Keratinocyte (primary cell): ENCODE data around the gene ZNF500. TPM values are rescaled to one million over a fixed set of nuclear protein-coding genes. Genes with fewer than 3 reads are reported as not detected.

Source experiments
- DNase-seq: peaks from one replicate; pipeline ENCODE4 v3.0.0-alpha.2; 2011; ENCODE audit warnings: low read depth, missing footprints, low spot score
- FAIRE-seq: peaks from 2 replicates; lab custom pipeline; 2011; peaks lifted over from hg19 to GRCh38; lab: Jason Lieb, UNC
- H2AFZ ChIP-seq: 2 replicates; pipeline ENCODE4 v1.6.0; 2012; ENCODE audit warnings: low read length, control low read depth, inconsistent platforms; ENCODE audit not compliant: control insufficient read depth
- H3K27ac ChIP-seq: 2 replicates; pipeline ENCODE4 v1.5.1; 2011; ENCODE audit warnings: low read length; ENCODE audit not compliant: control insufficient read depth, insufficient read depth
- H3K27me3 ChIP-seq: 3 replicates; pipeline ENCODE4 v1.6.0; 2011; ENCODE audit warnings: low read length; ENCODE audit not compliant: control insufficient read depth, insufficient read depth; ENCODE audit errors: extremely low read depth
- H3K36me3 ChIP-seq, 2 experiments: 2 replicates in 1 of 2; 3 replicates in 1 of 2; pipeline ENCODE4 v1.5.1; 2011; ENCODE audit warnings: low read length in 2 of 2, mild to moderate bottlenecking in 1 of 2; ENCODE audit not compliant: control insufficient read depth in 2 of 2, insufficient read depth in 2 of 2; ENCODE audit errors: extremely low read depth in 1 of 2
- H3K4me1 ChIP-seq: 3 replicates; pipeline ENCODE4 v1.5.1; 2011; ENCODE audit warnings: low read length; ENCODE audit not compliant: control insufficient read depth, insufficient read depth; ENCODE audit errors: extremely low read depth
- H3K4me2 ChIP-seq: 3 replicates; pipeline ENCODE4 v1.6.0; 2011; ENCODE audit warnings: low read depth, low read length; ENCODE audit not compliant: control insufficient read depth, insufficient read depth; ENCODE audit errors: extremely low read depth
- H3K4me3 ChIP-seq, 3 experiments: fragments of 200-600 bp in 1 of 3; sonication (generic) in 1 of 3; 2 replicates in 2 of 3; 3 replicates in 1 of 3; pipeline ENCODE4 v1.5.1; 2011 to 2016; ENCODE audit warnings: low read length in 3 of 3, mild to moderate bottlenecking in 3 of 3, control low read depth in 2 of 3, inconsistent platforms in 1 of 3, low read depth in 1 of 3, mixed read lengths in 1 of 3, mixed run types in 1 of 3, moderate library complexity in 1 of 3; ENCODE audit not compliant: control insufficient read depth in 2 of 3, insufficient read depth in 2 of 3; ENCODE audit errors: extremely low read depth in 1 of 3
- H3K79me2 ChIP-seq: 2 replicates; pipeline ENCODE4 v1.6.0; 2012; ENCODE audit warnings: low read length; ENCODE audit not compliant: control insufficient read depth, insufficient read depth
- H3K9ac ChIP-seq: 3 replicates; pipeline ENCODE4 v1.6.0; 2011; ENCODE audit warnings: low read length; ENCODE audit not compliant: control insufficient read depth, insufficient read depth; ENCODE audit errors: extremely low read depth
- H3K9me1 ChIP-seq: 3 replicates; pipeline ENCODE4 v1.6.0; 2011; ENCODE audit warnings: low read length; ENCODE audit not compliant: control insufficient read depth, insufficient read depth; ENCODE audit errors: extremely low read depth
- H3K9me3 ChIP-seq: 2 replicates; pipeline ENCODE4 v1.5.1; 2012; ENCODE audit warnings: low read depth, low read length; ENCODE audit not compliant: control insufficient read depth
- H4K20me1 ChIP-seq: 3 replicates; pipeline ENCODE4 v1.6.0; 2011; ENCODE audit warnings: low read length; ENCODE audit not compliant: control insufficient read depth, insufficient read depth; ENCODE audit errors: extremely low read depth
- CTCF ChIP-seq, 3 experiments: IDR thresholded peaks in 1 of 3; conservative IDR thresholded peaks in 1 of 3; optimal IDR thresholded peaks in 1 of 3; 2 replicates in 2 of 3; 3 replicates in 1 of 3; pipeline versions ENCODE3 to v1.5.1; 2011; ENCODE audit warnings: low read length in 3 of 3, mild to moderate bottlenecking in 3 of 3, moderate library complexity in 2 of 3, control low read depth in 1 of 3, inconsistent platforms in 1 of 3; ENCODE audit not compliant: insufficient read depth in 2 of 3; ENCODE audit errors: extremely low read depth in 1 of 3
- EZH2 ChIP-seq: IDR thresholded peaks from one replicate; pipeline ENCODE4 v1.6.1; 2012; ENCODE audit warnings: inconsistent platforms, mild to moderate bottlenecking, low read length, moderate library complexity
- dilution Hi-C: fragments of 300-500 bp; cut with MboI; formaldehyde crosslinking; loops from one replicate; pipeline ENCODE4 v1.7.0; 2020; ENCODE audit warnings: low sequenced_read_pairs; ENCODE audit not compliant: extremely low pct_ligation_motif_present
- polyA plus RNA-seq, 5 experiments: library from polyadenylated mRNA; depleted of rRNA in 3 of 5; stranded (reverse) in 3 of 5; stranded (forward) in 1 of 5; unstranded in 1 of 5; fragments of >200 nt; gene quantifications; 1 replicate in 1 of 5; 2 replicates in 3 of 5; 3 replicates in 1 of 5; pipeline versions ENCODE4 v1.2.1 to v1.2.3, GENCODE V29; 2011 to 2012; ENCODE audit warnings: missing spikeins in 2 of 5, low read depth in 1 of 5, low replicate concordance in 1 of 5

The ZNF500 gene
- polyA plus RNA-seq, 1 donor (not counting 4 experiments of a cell fraction or from before 2014, with no cell fraction given), result 3.3 TPM

- no peaks in the 10 kb centered on the region for H3K9me1 ChIP-seq
- no peak for DNase-seq
- dilution Hi-C loops, result no loop called here
- H3K9ac ChIP-seq, result no peak overlapping the region
- no peak overlapping the region for H3K4me2 ChIP-seq
- H3K27ac ChIP-seq, result no peak overlapping the region
- H3K27me3 ChIP-seq, result no peaks in the 10 kb centered on the region
- no peaks in the 10 kb centered on the region for H4K20me1 ChIP-seq
- no peak overlapping the region for H3K4me3 ChIP-seq
- no peaks in the 10 kb centered on the region for H3K36me3 ChIP-seq
- H2AFZ ChIP-seq, result no peak overlapping the region
- no peak for TF ChIP-seq EZH2
- no peak for TF ChIP-seq CTCF (optimal IDR thresholded peaks at IDR 0.05 in 1 of 3, IDR thresholded peaks at IDR 0.05 in 1 of 3, conservative IDR thresholded peaks at IDR 0.05 in 1 of 3; ENCODE audit: extremely low read depth in 1 of 3, insufficient read depth in 2 of 3, low read length in 3 of 3)
- FAIRE-seq, result no peak
- H3K9me3 ChIP-seq, result no peaks in the 10 kb centered on the region
- no peaks in the 10 kb centered on the region for H3K79me2 ChIP-seq
- peaks cover 5% of the 10 kb centered on the region for H3K4me1 ChIP-seq
Measured at GRCh38 chr16:4780235-4780634, 13.3 kb upstream of the ZNF500 start.

GRCh38 chr16:4778050-4778392 lies 11.1 kb upstream of the ZNF500 start:
- no peaks in the 10 kb centered on the region for H3K9me3 ChIP-seq
- peaks cover 5% of the 10 kb centered on the region for H3K4me1 ChIP-seq
- FAIRE-seq (no peak), DNase-seq (no peak)
- no peak overlapping the region for H3K9ac ChIP-seq
- TF ChIP-seq CTCF (optimal IDR thresholded peaks at IDR 0.05 in 1 of 3, IDR thresholded peaks at IDR 0.05 in 1 of 3, conservative IDR thresholded peaks at IDR 0.05 in 1 of 3; ENCODE audit: extremely low read depth in 1 of 3, insufficient read depth in 2 of 3, low read length in 3 of 3) (no peak), EZH2 (no peak)
- dilution Hi-C loops, result no loop called here
- H3K9me1 ChIP-seq, result no peaks in the 10 kb centered on the region
- no peaks in the 10 kb centered on the region for H4K20me1 ChIP-seq
- H3K27ac ChIP-seq, result no peak overlapping the region
- H3K4me3 ChIP-seq, result no peak overlapping the region
- H3K79me2 ChIP-seq, result no peaks in the 10 kb centered on the region
- no peaks in the 10 kb centered on the region for H3K36me3 ChIP-seq
- no peaks in the 10 kb centered on the region for H3K27me3 ChIP-seq
- no peak overlapping the region for H2AFZ ChIP-seq
- no peak overlapping the region for H3K4me2 ChIP-seq
